Cardiac muscle cell (in vitro differentiated cells and primary cell): ENCODE measurements around the gene KDF1. TPM values are rescaled to one million over a fixed set of nuclear protein-coding genes. Genes with fewer than 3 reads are reported as not detected.
A peak's percentile ranks its signal among the peaks of the same experiment; 100 is the strongest.
"Not testable (repeated sequence)": the region's sequence is repeated elsewhere in the genome, so short reads cannot be mapped to it uniquely, and the experiment has no call there.

Source experiments
- DNase-seq, 2 donors: peaks; one replicate each; pipeline versions ENCODE4 v3.0.0 to v3.0.0-alpha.2; 2010 to 2017; ENCODE audit warnings: low read depth in 1 of 2, low spot score in 1 of 2
- H3K27ac ChIP-seq: fragments of 200-600 bp; sonication (generic); 2 replicates; pipeline ENCODE4 v1.5.1; 2016
- H3K27me3 ChIP-seq: fragments of 200-600 bp; sonication (generic); 2 replicates; pipeline ENCODE4 v1.6.0; 2016; ENCODE audit warnings: control low read depth
- H3K36me3 ChIP-seq: fragments of 200-600 bp; sonication (generic); 2 replicates; pipeline ENCODE4 v1.5.1; 2016; ENCODE audit warnings: control low read depth
- H3K4me1 ChIP-seq: fragments of 200-600 bp; sonication (generic); 2 replicates; pipeline ENCODE4 v1.8.1; 2017; ENCODE audit warnings: low read depth, mild to moderate bottlenecking, mixed run types
- H3K4me3 ChIP-seq: fragments of 200-600 bp; sonication (generic); 2 replicates; pipeline ENCODE4 v1.5.1; 2016; ENCODE audit warnings: mild to moderate bottlenecking
- H3K9me3 ChIP-seq: fragments of 200-600 bp; sonication (generic); 2 replicates; pipeline ENCODE4 v1.5.1; 2017; ENCODE audit warnings: low read depth, mild to moderate bottlenecking, control low read depth
- polyA plus RNA-seq: library from polyadenylated mRNA; unstranded; fragments of >200 nt; fragmentation: Nextera tagmentation; extraction: Ambion mirVana; gene quantifications from 2 replicates; pipeline ENCODE4 v1.2.1, GENCODE V29; 2016
- total RNA-seq: library from RNA; depleted of rRNA; stranded (reverse); fragments of >200 nt; gene quantifications from 2 replicates; pipeline ENCODE4 v1.2.3, GENCODE V29; 2016
- TF ChIP-seq, protein P1 (sequence below): IDR thresholded peaks from 2 replicates; pipeline ENCODE4 v1.5.1; 2012; ENCODE audit warnings: low read depth, mild to moderate bottlenecking, low read length

KDF1 gene
- total and polyA plus RNA-seq, 2 experiments from 2014 or later, result 0.35 to 0.63 TPM

DNA sequence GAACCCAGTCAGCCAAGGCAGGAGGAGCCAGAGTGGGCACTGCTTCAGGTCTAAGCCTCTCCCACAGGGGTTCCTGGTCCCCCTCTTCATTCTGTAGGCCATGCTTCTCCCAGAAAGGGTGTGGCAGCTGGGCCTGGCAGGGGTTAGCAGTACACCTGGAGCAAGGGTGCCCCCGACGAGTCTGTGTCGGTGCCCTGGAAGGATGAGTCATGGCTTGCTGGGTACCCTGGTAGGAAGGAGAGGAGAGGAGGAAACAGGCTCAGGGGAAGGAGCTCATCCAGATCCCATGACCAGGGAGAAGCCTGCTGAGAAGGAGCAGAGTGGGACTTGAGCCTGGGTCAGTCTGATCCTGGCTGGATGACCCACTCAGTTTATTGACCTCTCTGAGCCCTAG lies 10.3 kb downstream of the KDF1 start:
- H3K27me3 ChIP-seq, result no peaks in the 10 kb centered on the region
- H3K9me3 ChIP-seq, result no peaks in the 10 kb centered on the region
- H3K27ac ChIP-seq, result no peak overlapping the region
- H3K36me3 ChIP-seq, result peaks cover 19% of the 10 kb centered on the region
- H3K4me3 ChIP-seq, result no peak overlapping the region
- TF ChIP-seq, protein P1, sequence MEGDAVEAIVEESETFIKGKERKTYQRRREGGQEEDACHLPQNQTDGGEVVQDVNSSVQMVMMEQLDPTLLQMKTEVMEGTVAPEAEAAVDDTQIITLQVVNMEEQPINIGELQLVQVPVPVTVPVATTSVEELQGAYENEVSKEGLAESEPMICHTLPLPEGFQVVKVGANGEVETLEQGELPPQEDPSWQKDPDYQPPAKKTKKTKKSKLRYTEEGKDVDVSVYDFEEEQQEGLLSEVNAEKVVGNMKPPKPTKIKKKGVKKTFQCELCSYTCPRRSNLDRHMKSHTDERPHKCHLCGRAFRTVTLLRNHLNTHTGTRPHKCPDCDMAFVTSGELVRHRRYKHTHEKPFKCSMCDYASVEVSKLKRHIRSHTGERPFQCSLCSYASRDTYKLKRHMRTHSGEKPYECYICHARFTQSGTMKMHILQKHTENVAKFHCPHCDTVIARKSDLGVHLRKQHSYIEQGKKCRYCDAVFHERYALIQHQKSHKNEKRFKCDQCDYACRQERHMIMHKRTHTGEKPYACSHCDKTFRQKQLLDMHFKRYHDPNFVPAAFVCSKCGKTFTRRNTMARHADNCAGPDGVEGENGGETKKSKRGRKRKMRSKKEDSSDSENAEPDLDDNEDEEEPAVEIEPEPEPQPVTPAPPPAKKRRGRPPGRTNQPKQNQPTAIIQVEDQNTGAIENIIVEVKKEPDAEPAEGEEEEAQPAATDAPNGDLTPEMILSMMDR, result no peak
- no peak for DNase-seq
- no peaks in the 10 kb centered on the region for H3K4me1 ChIP-seq

- peak in 1 of 2 donors; percentile 38 for DNase-seq
- Histone ChIP-seq H3K9me3 (no peaks in the 10 kb centered on the region), H3K4me3 (no peak overlapping the region), H3K27ac (no peak overlapping the region), H3K27me3 (no peaks in the 10 kb centered on the region), H3K4me1 (no peaks in the 10 kb centered on the region), H3K36me3 (peaks cover 23% of the 10 kb centered on the region)
- TF ChIP-seq, protein P1, result no peak
These were observed 10.9 kb downstream of the KDF1 start for GRCh38 chr1:26949266-26949925.

GRCh38 chr1:26948725-26949057 lies 11.6 kb downstream of the KDF1 start:
- not testable (repeated sequence) for H3K9me3 ChIP-seq, H3K27ac ChIP-seq, H3K4me3 ChIP-seq, H3K27me3 ChIP-seq, H3K4me1 ChIP-seq, DNase-seq
- peaks cover 29% of the 10 kb centered on the region for H3K36me3 ChIP-seq

- no peaks in the 10 kb centered on the region for H3K4me1 ChIP-seq
- TF ChIP-seq, protein P1, result no peak
- no peaks in the 10 kb centered on the region for H3K9me3 ChIP-seq
- DNase-seq, result no peak
- H3K27me3 ChIP-seq, result no peaks in the 10 kb centered on the region
- no peak overlapping the region for H3K4me3 ChIP-seq
- peaks cover 49% of the 10 kb centered on the region for H3K36me3 ChIP-seq
- no peak overlapping the region for H3K27ac ChIP-seq
These were observed 14.0 kb downstream of the KDF1 start for GRCh38 chr1:26946270-26946669.

- DNase-seq, result no peak
- H3K27me3 ChIP-seq, result no peaks in the 10 kb centered on the region
- no peak overlapping the region for H3K27ac ChIP-seq
- H3K4me3 ChIP-seq, result no peak overlapping the region
- peaks cover 49% of the 10 kb centered on the region for H3K36me3 ChIP-seq
- TF ChIP-seq, protein P1, result no peak
- H3K4me1 ChIP-seq, result no peaks in the 10 kb centered on the region
- no peaks in the 10 kb centered on the region for H3K9me3 ChIP-seq
These were observed 14.5 kb downstream of the KDF1 start for GRCh38 chr1:26945728-26946127.

DNA sequence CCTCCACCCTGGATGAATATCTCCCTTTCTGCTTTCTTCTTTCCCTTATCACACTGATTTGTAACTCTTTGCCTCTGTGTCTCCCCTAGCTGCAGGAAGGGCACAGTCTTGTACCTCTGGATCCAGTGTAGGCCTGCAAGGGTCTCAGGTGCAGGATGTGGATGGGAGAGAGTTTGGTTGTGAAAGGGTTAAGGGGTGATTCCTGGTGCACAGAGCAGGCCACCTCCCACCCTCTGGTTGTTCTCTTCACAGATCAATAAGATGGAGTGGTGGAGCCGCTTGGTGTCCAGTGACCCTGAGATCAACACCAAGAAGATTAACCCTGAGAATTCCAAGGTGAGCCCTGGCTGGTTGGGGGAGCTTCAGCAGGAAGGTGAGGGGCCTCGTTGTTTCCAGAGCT lies 15.1 kb downstream of the KDF1 start:
- H3K4me1 ChIP-seq, result no peaks in the 10 kb centered on the region
- no peak for DNase-seq

More for the DNA sequence above, 15.1 kb downstream of the KDF1 start:
- Histone ChIP-seq H3K27me3 (no peaks in the 10 kb centered on the region), H3K36me3 (peaks cover 49% of the 10 kb centered on the region), H3K4me3 (no peak overlapping the region), H3K27ac (no peak overlapping the region), H3K9me3 (no peaks in the 10 kb centered on the region)
- TF ChIP-seq, protein P1, result no peak
